A673 (cell line): ENCODE results near the gene H6PD. TPM values are rescaled to one million over a fixed set of nuclear protein-coding genes. Genes with fewer than 3 reads are reported as not detected.

Source experiments
- BruUV-seq: library from RNA; stranded (reverse); fragments of 400-500 nt; replicated peaks from 2 replicates; lab custom pipeline; 2021; lab: Mats Ljungman, UMichigan
- CTCF ChIA-PET: fragments of 300-600 bp; sonication (Branson Sonifier 250); formaldehyde crosslinking; loops from one replicate; lab custom pipeline; 2022; ENCODE audit warnings: antibody characterized with exemption; lab: Charles Lee
- POLR2A ChIA-PET: fragments of 300-600 bp; sonication (Branson Sonifier 250); formaldehyde crosslinking; loops from one replicate; lab custom pipeline; 2022; ENCODE audit warnings: antibody characterized with exemption; ENCODE audit not compliant: low non-redundant PET; lab: Charles Lee
- DNase-seq: peaks from one replicate; pipeline ENCODE4 v3.0.0-alpha.2; 2015; ENCODE audit warnings: low spot score
- H3K27ac ChIP-seq: fragments of 200-600 bp; sonication (generic); 2 replicates; pipeline ENCODE4 v1.5.1; 2016; ENCODE audit warnings: mixed run types, low read depth, mild to moderate bottlenecking, mixed read lengths, antibody characterized with exemption, low read length; ENCODE audit not compliant: poor library complexity, severe bottlenecking
- H3K27me3 ChIP-seq: fragments of 200-600 bp; sonication (generic); replicated peaks from 2 replicates; pipeline ENCODE4 v1.6.1; 2017; ENCODE audit warnings: mixed run types, low read depth, mild to moderate bottlenecking, mixed read lengths, antibody characterized with exemption, low read length; ENCODE audit not compliant: insufficient read depth, poor library complexity
- H3K36me3 ChIP-seq: fragments of 200-600 bp; sonication (generic); 2 replicates; pipeline ENCODE4 v1.6.1; 2016; ENCODE audit warnings: mixed run types, mild to moderate bottlenecking, mixed read lengths, antibody characterized with exemption, low read length; ENCODE audit not compliant: insufficient read depth, poor library complexity, severe bottlenecking
- H3K4me1 ChIP-seq: fragments of 200-600 bp; sonication (generic); 2 replicates; pipeline ENCODE4 v1.6.1; 2017; ENCODE audit warnings: mixed run types, mild to moderate bottlenecking, mixed read lengths, antibody characterized with exemption, low read length; ENCODE audit not compliant: insufficient read depth, poor library complexity, severe bottlenecking
- H3K4me3 ChIP-seq: fragments of 200-600 bp; sonication (generic); 2 replicates; pipeline ENCODE4 v1.5.1; 2016; ENCODE audit warnings: low read depth, mixed run types, mild to moderate bottlenecking, mixed read lengths, low read length; ENCODE audit not compliant: poor library complexity, severe bottlenecking
- H3K9me3 ChIP-seq: fragments of 200-600 bp; sonication (generic); 2 replicates; pipeline ENCODE4 v1.6.1; 2016; ENCODE audit warnings: mixed run types, low read depth, mild to moderate bottlenecking, mixed read lengths, antibody characterized with exemption, low read length; ENCODE audit not compliant: poor library complexity, severe bottlenecking
- EZH2 ChIP-seq: fragments of 200-600 bp; sonication (generic); IDR thresholded peaks from 2 replicates; pipeline ENCODE4 v1.6.1; 2017; ENCODE audit warnings: borderline replicate concordance, low read depth, mild to moderate bottlenecking, mixed read lengths, antibody characterized with exemption, low read length; ENCODE audit not compliant: poor library complexity, severe bottlenecking
- intact Hi-C: fragments of 100-400 bp; cut with micrococcal nuclease; formaldehyde crosslinking; loops from one replicate; pipeline ENCODE4 v1.10.0; 2022; ENCODE audit not compliant: unreplicated experiment
- total RNA-seq: library from RNA; stranded (reverse); gene quantifications from 2 replicates; pipeline ENCODE4 v1.2.3, GENCODE V29; 2021
- TF ChIP-seq, protein P1 (sequence below): fragments of 300-800, 200-600 bp; sonication (generic); conservative IDR thresholded peaks from 2 replicates; pipeline ENCODE4 v1.5.1; 2017; ENCODE audit warnings: low read depth, mild to moderate bottlenecking, antibody characterized with exemption, low read length, moderate library complexity, mixed read lengths

Gene H6PD
- total RNA-seq, 1 experiment from 2014 or later, result 6.2 TPM

DNA sequence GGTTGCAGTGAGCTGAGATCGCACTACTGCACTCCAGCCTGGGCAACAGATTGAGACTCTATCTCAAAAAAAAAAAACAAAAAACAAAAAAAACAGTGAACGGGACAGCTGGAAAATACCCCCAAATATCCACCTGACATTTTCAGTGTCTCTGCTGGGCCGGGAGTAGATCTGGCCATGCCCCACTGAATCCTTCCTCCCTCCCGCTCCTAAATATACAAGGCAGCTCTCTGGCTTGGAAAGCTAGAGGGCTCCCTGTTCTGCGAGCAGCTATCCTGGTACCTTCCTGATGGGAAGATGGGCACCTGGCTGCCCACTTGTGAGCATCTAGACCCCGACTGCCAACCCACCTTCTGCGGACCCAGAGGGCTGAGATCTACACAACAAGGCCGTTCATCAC is 79.5 kb downstream of the H6PD start:
- Histone ChIP-seq H3K36me3 (no peaks in the 10 kb centered on the region), H3K9me3 (no peaks in the 10 kb centered on the region), H3K27me3 (no peaks in the 10 kb centered on the region), H3K27ac (no peak overlapping the region), H3K4me3 (no peak overlapping the region), H3K4me1 (no peaks in the 10 kb centered on the region)
- ChIA-PET POLR2A (no interaction called here), CTCF (no interaction called here)
- intact Hi-C loops, result no loop called here
- no peak for TF ChIP-seq EZH2
- TF ChIP-seq, protein P1, sequence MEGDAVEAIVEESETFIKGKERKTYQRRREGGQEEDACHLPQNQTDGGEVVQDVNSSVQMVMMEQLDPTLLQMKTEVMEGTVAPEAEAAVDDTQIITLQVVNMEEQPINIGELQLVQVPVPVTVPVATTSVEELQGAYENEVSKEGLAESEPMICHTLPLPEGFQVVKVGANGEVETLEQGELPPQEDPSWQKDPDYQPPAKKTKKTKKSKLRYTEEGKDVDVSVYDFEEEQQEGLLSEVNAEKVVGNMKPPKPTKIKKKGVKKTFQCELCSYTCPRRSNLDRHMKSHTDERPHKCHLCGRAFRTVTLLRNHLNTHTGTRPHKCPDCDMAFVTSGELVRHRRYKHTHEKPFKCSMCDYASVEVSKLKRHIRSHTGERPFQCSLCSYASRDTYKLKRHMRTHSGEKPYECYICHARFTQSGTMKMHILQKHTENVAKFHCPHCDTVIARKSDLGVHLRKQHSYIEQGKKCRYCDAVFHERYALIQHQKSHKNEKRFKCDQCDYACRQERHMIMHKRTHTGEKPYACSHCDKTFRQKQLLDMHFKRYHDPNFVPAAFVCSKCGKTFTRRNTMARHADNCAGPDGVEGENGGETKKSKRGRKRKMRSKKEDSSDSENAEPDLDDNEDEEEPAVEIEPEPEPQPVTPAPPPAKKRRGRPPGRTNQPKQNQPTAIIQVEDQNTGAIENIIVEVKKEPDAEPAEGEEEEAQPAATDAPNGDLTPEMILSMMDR, result no peak
- no TSS peak for BruUV-seq
- DNase-seq, result no peak

DNA sequence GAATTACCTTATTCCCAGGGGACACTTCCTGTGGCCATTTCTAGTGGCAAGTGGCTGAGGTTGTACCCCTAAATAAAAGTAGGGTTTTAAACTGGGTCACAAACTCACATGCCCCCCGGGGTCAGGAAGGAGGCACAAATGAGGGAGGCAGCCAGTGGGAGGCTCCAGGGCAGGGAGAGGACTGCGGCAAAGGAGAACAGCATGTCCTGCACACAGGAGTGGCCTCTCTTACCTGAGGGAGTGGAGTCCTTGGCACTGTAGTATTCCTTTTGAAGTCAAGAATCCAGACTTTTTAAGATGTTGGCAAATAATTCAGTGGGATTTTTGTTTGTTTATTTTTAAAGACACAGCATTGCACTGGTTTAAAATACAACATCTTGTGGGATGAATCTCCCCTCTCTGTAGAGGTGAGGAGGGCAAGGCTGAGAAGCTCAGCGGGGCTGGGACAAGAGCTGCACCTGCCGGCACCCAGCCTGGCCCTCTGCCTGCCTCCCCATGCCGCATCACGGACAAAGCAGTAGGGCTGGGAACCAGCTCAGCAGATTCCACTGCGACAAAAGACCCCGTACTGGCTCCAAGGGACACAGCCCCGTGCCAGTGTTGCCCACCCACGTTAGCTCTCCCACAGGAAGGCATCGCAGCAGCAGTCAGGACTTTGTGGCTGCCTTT is 80.3 kb downstream of the H6PD start:
- POLR2A ChIA-PET, result no interaction called here
- intact Hi-C loops, result no loop called here
- no TSS peak for BruUV-seq

DNA sequence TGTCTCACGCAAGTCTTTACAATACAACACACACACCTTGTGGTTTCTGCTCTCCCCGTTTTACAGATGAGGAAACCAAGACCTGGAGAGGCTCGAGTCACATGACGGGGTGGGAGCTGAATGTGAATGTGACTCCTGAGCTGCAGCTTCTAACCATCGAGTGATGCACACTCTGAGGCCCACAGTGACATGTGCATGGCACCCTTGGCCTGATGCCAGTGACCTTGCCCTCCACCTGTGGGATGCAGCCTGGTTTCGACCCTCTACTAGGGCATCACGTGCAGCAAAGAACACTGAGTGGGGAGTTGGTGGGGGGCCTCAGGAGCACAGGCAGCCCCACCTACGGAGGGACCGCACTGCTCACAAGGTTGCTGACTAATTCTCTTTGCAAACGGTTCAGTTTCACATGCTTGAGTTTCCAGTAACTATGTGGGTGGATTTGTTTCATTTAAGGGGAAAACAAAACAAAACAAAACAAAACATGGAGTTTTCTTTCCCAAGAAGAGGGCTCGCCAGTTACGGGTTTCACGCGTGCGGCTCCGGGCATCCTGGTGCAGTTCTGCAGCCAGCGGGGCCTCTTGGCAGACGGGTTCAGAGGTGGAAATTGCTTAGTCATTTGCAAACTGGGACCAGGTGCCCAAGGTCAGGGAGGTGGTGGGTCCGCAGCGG is 81.0 kb downstream of the H6PD start:
- Histone ChIP-seq H3K9me3 (no peaks in the 10 kb centered on the region), H3K4me1 (no peaks in the 10 kb centered on the region), H3K27me3 (no peaks in the 10 kb centered on the region), H3K4me3 (no peak overlapping the region), H3K27ac (no peak overlapping the region), H3K36me3 (no peaks in the 10 kb centered on the region)
- ChIA-PET CTCF (no interaction called here), POLR2A (no interaction called here)
- DNase-seq, result no peak
- intact Hi-C loops, result no loop called here
- no TSS peak for BruUV-seq
- TF ChIP-seq, protein P1, result no peak
- no peak for TF ChIP-seq EZH2

More for the DNA sequence above, 80.3 kb downstream of the H6PD start:
- Histone ChIP-seq H3K36me3 (no peaks in the 10 kb centered on the region), H3K4me1 (no peaks in the 10 kb centered on the region), H3K4me3 (no peak overlapping the region), H3K9me3 (no peaks in the 10 kb centered on the region), H3K27me3 (no peaks in the 10 kb centered on the region), H3K27ac (no peak overlapping the region)
- TF ChIP-seq EZH2, result no peak
- TF ChIP-seq, protein P1, result no peak
- CTCF ChIA-PET, result no interaction called here
- DNase-seq, result no peak
